Neuronal stem cell (in vitro differentiated cells): Measurements from ENCODE around the gene INO80.

Experiments used
- DNase-seq: peaks from one replicate; pipeline ENCODE4 v3.0.0-alpha.2; 2013; ENCODE audit warnings: low spot score
- H2AFZ ChIP-seq: one replicate; pipeline ENCODE4 v1.6.1; 2013; ENCODE audit warnings: mild to moderate bottlenecking, low read length, inconsistent platforms
- H2AK5ac ChIP-seq: 2 replicates; pipeline ENCODE4 v1.6.1; 2013; ENCODE audit warnings: low read depth, mild to moderate bottlenecking, inconsistent platforms, low read length, moderate library complexity, mixed read lengths
- H2BK120ac ChIP-seq: 2 replicates; pipeline ENCODE4 v1.6.1; 2013; ENCODE audit warnings: low read depth, mild to moderate bottlenecking, inconsistent platforms, low read length, moderate library complexity, mixed read lengths
- H2BK12ac ChIP-seq: one replicate; pipeline ENCODE4 v1.6.1; 2013; ENCODE audit warnings: low read length, inconsistent platforms
- H2BK15ac ChIP-seq: 2 replicates; pipeline ENCODE4 v1.6.1; 2013; ENCODE audit warnings: mild to moderate bottlenecking, low read length, inconsistent platforms, mixed read lengths
- H2BK5ac ChIP-seq: one replicate; pipeline ENCODE4 v1.6.1; 2013; ENCODE audit warnings: inconsistent platforms, mild to moderate bottlenecking, low read length, moderate library complexity
- H3K14ac ChIP-seq: one replicate; pipeline ENCODE4 v1.6.1; 2013; ENCODE audit warnings: low read length, inconsistent platforms
- H3K18ac ChIP-seq: 2 replicates; pipeline ENCODE4 v1.6.1; 2013; ENCODE audit warnings: low read length, inconsistent platforms
- H3K23ac ChIP-seq: 2 replicates; pipeline ENCODE4 v1.6.1; 2013; ENCODE audit warnings: low read depth, mild to moderate bottlenecking, mixed read lengths, low read length, inconsistent platforms; ENCODE audit not compliant: poor library complexity
- H3K27ac ChIP-seq: replicated peaks from 3 replicates; pipeline ENCODE4 v1.5.1; 2013; ENCODE audit warnings: low read length, inconsistent platforms
- H3K27me3 ChIP-seq, 3 experiments: 2 replicates each; pipeline ENCODE4 v1.6.1; 2013; ENCODE audit warnings: low read length in 3 of 3, mild to moderate bottlenecking in 2 of 3, inconsistent platforms in 1 of 3, low read depth in 1 of 3, mixed read lengths in 1 of 3, moderate library complexity in 1 of 3; ENCODE audit not compliant: control insufficient read depth in 3 of 3, insufficient read depth in 3 of 3
- H3K36me3 ChIP-seq, 2 donors: replicated peaks in 1 of 2; 2 replicates each; pipeline ENCODE4 v1.6.1; 2013; ENCODE audit warnings: low read length in 2 of 2; ENCODE audit not compliant: control insufficient read depth in 2 of 2, insufficient read depth in 2 of 2
- H3K4ac ChIP-seq: 2 replicates; pipeline ENCODE4 v1.6.1; 2013; ENCODE audit warnings: inconsistent platforms, mild to moderate bottlenecking, low read length, moderate library complexity
- H3K4me1 ChIP-seq, 2 donors: 1 replicate in 1 of 2; 2 replicates in 1 of 2; pipeline ENCODE4 v1.6.1; 2013; ENCODE audit warnings: low read length in 2 of 2, low read depth in 1 of 2; ENCODE audit not compliant: control insufficient read depth in 2 of 2, insufficient read depth in 1 of 2
- H3K4me2 ChIP-seq: one replicate; pipeline ENCODE4 v1.6.1; 2013; ENCODE audit warnings: mild to moderate bottlenecking, low read length, inconsistent platforms; ENCODE audit not compliant: insufficient read depth, poor library complexity, severe bottlenecking
- H3K4me3 ChIP-seq, 2 donors: 2 replicates each; pipeline ENCODE4 v1.5.1; 2013; ENCODE audit warnings: low read length in 2 of 2, mild to moderate bottlenecking in 2 of 2, inconsistent platforms in 1 of 2, moderate library complexity in 1 of 2
- H3K79me1 ChIP-seq: one replicate; pipeline ENCODE4 v1.6.1; 2013; ENCODE audit warnings: low read depth, mild to moderate bottlenecking, inconsistent platforms, low read length, moderate library complexity
- H3K9ac ChIP-seq: one replicate; pipeline ENCODE4 v1.6.1; 2013; ENCODE audit warnings: mild to moderate bottlenecking, low read depth, low read length, inconsistent platforms; ENCODE audit not compliant: poor library complexity
- H3K9me3 ChIP-seq, 2 donors: replicated peaks in 1 of 2; 2 replicates each; pipeline versions ENCODE3 to v1.6.1; 2013; ENCODE audit warnings: low read length in 2 of 2, mild to moderate bottlenecking in 2 of 2, inconsistent platforms in 1 of 2, low read depth in 1 of 2, mixed read lengths in 1 of 2, moderate library complexity in 1 of 2; ENCODE audit not compliant: control insufficient read depth in 2 of 2, insufficient read depth in 1 of 2
- H4K8ac ChIP-seq: one replicate; pipeline ENCODE4 v1.6.1; 2013; ENCODE audit warnings: low read depth, mild to moderate bottlenecking, inconsistent platforms, low read length, moderate library complexity
- H4K91ac ChIP-seq: one replicate; pipeline ENCODE4 v1.6.1; 2013; ENCODE audit warnings: low read length, low read depth, mild to moderate bottlenecking, inconsistent platforms; ENCODE audit not compliant: poor library complexity
- WGBS, 2 donors: extraction: QIAGEN DNeasy Blood & Tissue Kit; methylation state at CpG; one replicate each; pipeline ENCODE4 v1.1.7; 2013; ENCODE audit warnings: missing lambda C conversion rate in 2 of 2, mixed read lengths in 1 of 2; ENCODE audit not compliant: insufficient read length in 2 of 2, insufficient replicate concordance in 1 of 2; ENCODE audit errors: extremely low coverage in 2 of 2; 5-methylcytosine and 5-hydroxymethylcytosine counted together

The INO80 gene

DNA sequence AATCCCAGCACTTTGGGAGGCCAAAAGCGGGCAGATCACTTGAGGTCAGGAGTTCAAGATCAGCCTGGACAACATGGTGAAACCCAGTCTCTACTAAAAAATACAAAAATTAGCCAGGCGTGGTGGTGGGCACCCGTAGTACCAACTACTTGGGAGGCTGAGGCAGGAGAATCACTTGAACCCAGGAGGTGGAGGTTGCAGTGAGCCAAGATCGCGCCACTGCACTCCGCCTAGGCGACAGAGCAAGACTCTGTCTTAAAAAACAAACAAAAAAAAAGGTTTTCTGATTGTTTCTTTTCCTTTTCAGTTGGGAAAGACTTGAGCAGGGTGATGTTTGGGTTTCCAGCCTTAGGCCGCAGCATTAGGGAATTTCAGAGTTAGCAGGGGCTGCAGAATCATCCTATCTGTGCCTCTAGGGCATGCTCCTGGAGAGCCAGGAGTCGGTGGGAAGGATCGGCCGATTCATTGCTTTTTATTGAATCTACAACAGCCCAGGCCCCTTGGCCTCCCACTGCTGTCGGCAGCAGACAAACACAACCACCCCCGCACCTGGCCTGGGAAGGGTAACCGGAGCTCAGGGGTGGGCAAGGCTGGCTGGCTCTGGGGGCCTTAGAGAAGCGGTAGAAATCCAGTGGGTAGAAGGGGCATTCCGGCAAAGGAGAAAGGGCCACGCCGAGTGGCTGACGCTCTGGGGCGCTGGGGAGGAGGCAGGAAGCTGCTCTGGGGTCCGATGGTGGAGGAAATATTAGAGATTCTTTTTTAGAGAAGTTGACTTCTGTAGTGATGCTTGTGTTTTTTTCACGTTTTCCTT lies 156.5 kb downstream of the INO80 start:
- H3K27ac ChIP-seq, result no peak overlapping the region
- H4K8ac ChIP-seq, result no peak overlapping the region
- H3K27me3 ChIP-seq, result peaks cover 0 to 2% (median 0%) of the 10 kb centered on the region in 3 experiments
- no peak overlapping the region for H2BK5ac ChIP-seq
- no CpG with 5 or more reads among the region's 22 CpGs for WGBS, 2 donors
- no peak overlapping the region for H4K91ac ChIP-seq
- no peak for DNase-seq
- H3K4me1 ChIP-seq, result peaks cover 6 to 8% of the 10 kb centered on the region in 2 donors
- no peak overlapping the region for H3K4ac ChIP-seq
- no peak overlapping the region for H2AK5ac ChIP-seq
- no peak overlapping the region for H3K9ac ChIP-seq
- no peak overlapping the region for H3K4me3 ChIP-seq
- peak overlapping the region; percentile 88 for H2AFZ ChIP-seq
- no peak overlapping the region for H3K23ac ChIP-seq
- no peak overlapping the region for H3K4me2 ChIP-seq
- H3K36me3 ChIP-seq, result peaks cover 0 to 8% of the 10 kb centered on the region in 2 donors
- H2BK15ac ChIP-seq, result no peak overlapping the region
- no peak overlapping the region for H2BK120ac ChIP-seq
- H3K9me3 ChIP-seq, result peaks cover 2% of the 10 kb centered on the region in 2 donors
- H2BK12ac ChIP-seq, result no peak overlapping the region
- peak overlapping the region; percentile 64 for H3K18ac ChIP-seq
- no peak overlapping the region for H3K14ac ChIP-seq
- H3K79me1 ChIP-seq, result peaks cover 3% of the 10 kb centered on the region

DNA sequence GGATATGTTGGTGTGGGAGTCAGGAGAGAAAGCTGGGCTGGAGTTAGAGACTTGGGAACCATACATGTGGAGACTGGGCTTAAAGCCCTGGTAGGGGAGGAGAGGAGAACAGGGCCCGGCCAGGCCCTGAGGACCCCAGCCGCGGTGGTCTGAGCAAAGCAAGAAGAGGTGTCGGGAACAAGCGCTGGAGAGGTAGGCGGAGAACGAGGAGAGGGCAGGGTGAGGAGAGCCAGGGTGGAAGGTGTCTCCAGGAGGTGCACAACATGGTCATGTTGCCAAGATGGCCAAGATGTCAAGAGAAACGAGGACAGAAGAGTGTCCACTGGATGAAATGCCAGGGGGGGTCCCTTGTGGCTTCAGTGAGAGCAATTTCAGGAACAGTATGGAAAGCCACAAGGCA lies 157.4 kb downstream of the INO80 start:
- no CpG with 5 or more reads among the region's 8 CpGs for WGBS, 2 donors
- Histone ChIP-seq H2BK15ac (no peak overlapping the region), H3K79me1 (peaks cover 3% of the 10 kb centered on the region)

DNA sequence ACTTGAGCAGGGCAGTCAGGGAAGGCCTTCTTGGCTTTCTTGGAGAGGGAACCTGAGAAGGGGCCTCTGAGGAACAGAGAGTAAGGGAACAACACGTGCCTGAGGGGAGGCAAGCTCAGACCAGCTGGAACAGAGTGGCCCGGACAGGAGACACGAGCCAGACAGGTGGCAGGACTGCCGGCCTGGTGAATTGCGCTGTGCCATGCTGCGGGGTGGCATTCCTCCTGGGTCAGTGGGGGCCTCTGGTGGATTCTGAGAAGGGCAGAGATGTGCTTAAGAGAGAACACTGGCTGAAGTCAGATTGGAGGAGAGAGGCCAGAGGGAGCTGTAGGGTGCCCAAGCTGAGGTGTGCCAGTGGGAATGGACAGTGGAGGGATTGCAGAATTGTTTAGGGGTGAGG lies 157.9 kb downstream of the INO80 start:
- Histone ChIP-seq H3K27me3 (peaks cover 0 to 2% (median 0%) of the 10 kb centered on the region in 3 experiments), H3K27ac (no peak overlapping the region), H2BK120ac (no peak overlapping the region), H3K4ac (no peak overlapping the region), H3K9me3 (peaks cover 2% of the 10 kb centered on the region in 2 donors), H2AK5ac (peak overlapping the region; percentile 65), H3K18ac (no peak overlapping the region), H3K79me1 (peaks cover 7% of the 10 kb centered on the region), H3K14ac (no peak overlapping the region), H2BK12ac (no peak overlapping the region), H2AFZ (no peak overlapping the region), H4K91ac (no peak overlapping the region), H3K4me3 (no peak overlapping the region), H2BK15ac (no peak overlapping the region), H3K36me3 (peaks cover 0 to 8% of the 10 kb centered on the region in 2 donors), H2BK5ac (no peak overlapping the region), H3K9ac (peak overlapping the region; percentile 74), H4K8ac (no peak overlapping the region), H3K4me2 (no peak overlapping the region), H3K23ac (no peak overlapping the region), H3K4me1 (peaks cover 6 to 9% of the 10 kb centered on the region in 2 donors)
- no CpG with 5 or more reads among the region's 6 CpGs for WGBS, 2 donors
- DNase-seq, result no peak

More for the DNA sequence above, 157.4 kb downstream of the INO80 start:
- H3K4me2 ChIP-seq, result no peak overlapping the region
- H3K9me3 ChIP-seq, result peaks cover 2% of the 10 kb centered on the region in 2 donors
- DNase-seq, result no peak
- no peak overlapping the region for H3K23ac ChIP-seq
- no peak overlapping the region for H3K9ac ChIP-seq
- H3K18ac ChIP-seq, result no peak overlapping the region
- H4K91ac ChIP-seq, result no peak overlapping the region
- peaks cover 0 to 8% of the 10 kb centered on the region in 2 donors for H3K36me3 ChIP-seq
- no peak overlapping the region for H2BK120ac ChIP-seq
- H4K8ac ChIP-seq, result no peak overlapping the region
- H3K14ac ChIP-seq, result no peak overlapping the region
- no peak overlapping the region for H3K27ac ChIP-seq
- no peak overlapping the region for H2BK12ac ChIP-seq
- peaks cover 0 to 2% (median 0%) of the 10 kb centered on the region in 3 experiments for H3K27me3 ChIP-seq
- no peak overlapping the region for H2AK5ac ChIP-seq
- no peak overlapping the region for H3K4ac ChIP-seq
- no peak overlapping the region for H3K4me3 ChIP-seq
- H2AFZ ChIP-seq, result no peak overlapping the region
- H2BK5ac ChIP-seq, result no peak overlapping the region
- peaks cover 6 to 9% of the 10 kb centered on the region in 2 donors for H3K4me1 ChIP-seq

DNA sequence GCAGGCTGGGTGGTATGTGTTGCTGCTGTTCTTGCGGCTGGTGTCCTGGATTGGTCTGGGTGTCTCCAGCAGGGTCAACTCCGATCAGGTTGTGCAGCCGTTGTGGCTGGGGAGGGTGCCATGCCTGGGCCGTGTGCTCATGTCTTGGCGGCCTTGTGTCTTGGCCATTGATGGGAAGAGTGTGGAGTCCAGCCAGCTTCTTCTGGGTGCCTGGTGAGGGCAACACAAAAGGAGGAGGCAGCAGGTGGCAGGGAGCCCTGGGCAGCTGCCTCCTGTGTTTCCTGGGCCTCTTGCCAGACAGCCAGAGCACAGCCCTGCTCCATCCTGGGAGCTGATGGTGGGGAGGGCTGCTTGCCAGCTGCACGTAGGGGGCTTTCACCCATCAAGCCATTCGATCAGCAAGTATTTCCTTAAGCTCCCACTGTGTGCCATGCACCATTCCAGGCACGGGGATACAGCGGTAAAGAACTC lies 158.5 kb downstream of the INO80 start:
- Histone ChIP-seq H3K4me1 (peaks cover 6 to 9% of the 10 kb centered on the region in 2 donors), H3K23ac (no peak overlapping the region), H3K79me1 (peaks cover 7% of the 10 kb centered on the region), H3K36me3 (peaks cover 0 to 8% of the 10 kb centered on the region in 2 donors), H3K27me3 (peaks cover 0 to 5% (median 0%) of the 10 kb centered on the region in 3 experiments), H4K91ac (no peak overlapping the region), H2BK120ac (no peak overlapping the region), H3K14ac (peak overlapping the region; percentile 94), H2BK15ac (no peak overlapping the region), H3K9ac (no peak overlapping the region), H2BK12ac (no peak overlapping the region), H3K9me3 (peaks cover 2% of the 10 kb centered on the region in 2 donors), H2AFZ (no peak overlapping the region), H2BK5ac (no peak overlapping the region), H4K8ac (no peak overlapping the region), H3K27ac (no peak overlapping the region), H3K18ac (no peak overlapping the region), H3K4me2 (no peak overlapping the region), H3K4me3 (no peak overlapping the region), H3K4ac (no peak overlapping the region), H2AK5ac (no peak overlapping the region)
- DNase-seq, result no peak
- no CpG with 5 or more reads among the region's 9 CpGs for WGBS, 2 donors
